Peyer's patch (tissue), 4 donors: Measurements from ENCODE around the gene CDKL1. TPM values are rescaled to one million over a fixed set of nuclear protein-coding genes. Genes with fewer than 3 reads are reported as not detected.

Source experiments
- DNase-seq, 3 donors: peaks; one replicate each; pipeline ENCODE4 v3.0.0-alpha.2; 2017 to 2019
- H3K27ac ChIP-seq, 4 donors: fragments of 200-600 bp; sonication (generic); one replicate each; pipeline ENCODE4 v1.5.1; 2016 to 2019
- H3K27me3 ChIP-seq, 2 donors: fragments of 200-600 bp; sonication (generic); one replicate each; pipeline ENCODE4 v1.5.1; 2019
- H3K36me3 ChIP-seq, 3 donors: fragments of 200-600 bp; sonication (generic); one replicate each; pipeline ENCODE4 v1.5.1; 2016 to 2019
- H3K4me1 ChIP-seq, 4 donors: fragments of 200-600 bp; sonication (generic); one replicate each; pipeline ENCODE4 v1.5.1; 2016 to 2019
- H3K4me3 ChIP-seq, 4 donors: fragments of 200-600 bp; sonication (generic); 1 replicate in 3 of 4; 2 replicates in 1 of 4; pipeline ENCODE4 v1.5.1; 2016 to 2019; ENCODE audit warnings: mild to moderate bottlenecking in 1 of 4
- H3K9me3 ChIP-seq, 4 donors: fragments of 200-600 bp; sonication (generic); one replicate each; pipeline ENCODE4 v1.5.1; 2016 to 2019; ENCODE audit warnings: mild to moderate bottlenecking in 1 of 4
- CTCF ChIP-seq, 6 experiments: fragments of 450-650 bp in 4 of 6; fragments of 200-600 bp in 2 of 6; sonication (generic) in 1 of 6; IDR thresholded peaks; one replicate each; pipeline ENCODE4 v1.5.1; 2017 to 2019; ENCODE audit warnings: antibody characterized with exemption in 6 of 6, mild to moderate bottlenecking in 3 of 6, moderate library complexity in 1 of 6
- POLR2A ChIP-seq, 2 donors: fragments of 450-650 bp; IDR thresholded peaks; one replicate each; pipeline ENCODE4 v1.5.1; 2017; ENCODE audit warnings: antibody characterized with exemption in 2 of 2, mild to moderate bottlenecking in 2 of 2, moderate library complexity in 2 of 2
- total RNA-seq, 4 donors: library from RNA; depleted of rRNA; stranded (reverse); fragments of >200 nt; gene quantifications; one replicate each; pipeline ENCODE4 v1.1.0, GENCODE V29; 2016

CDKL1 gene
- total RNA-seq, 4 donors from 2014 or later, result 11.3 to 20.4 (median 15.5) TPM

DNA sequence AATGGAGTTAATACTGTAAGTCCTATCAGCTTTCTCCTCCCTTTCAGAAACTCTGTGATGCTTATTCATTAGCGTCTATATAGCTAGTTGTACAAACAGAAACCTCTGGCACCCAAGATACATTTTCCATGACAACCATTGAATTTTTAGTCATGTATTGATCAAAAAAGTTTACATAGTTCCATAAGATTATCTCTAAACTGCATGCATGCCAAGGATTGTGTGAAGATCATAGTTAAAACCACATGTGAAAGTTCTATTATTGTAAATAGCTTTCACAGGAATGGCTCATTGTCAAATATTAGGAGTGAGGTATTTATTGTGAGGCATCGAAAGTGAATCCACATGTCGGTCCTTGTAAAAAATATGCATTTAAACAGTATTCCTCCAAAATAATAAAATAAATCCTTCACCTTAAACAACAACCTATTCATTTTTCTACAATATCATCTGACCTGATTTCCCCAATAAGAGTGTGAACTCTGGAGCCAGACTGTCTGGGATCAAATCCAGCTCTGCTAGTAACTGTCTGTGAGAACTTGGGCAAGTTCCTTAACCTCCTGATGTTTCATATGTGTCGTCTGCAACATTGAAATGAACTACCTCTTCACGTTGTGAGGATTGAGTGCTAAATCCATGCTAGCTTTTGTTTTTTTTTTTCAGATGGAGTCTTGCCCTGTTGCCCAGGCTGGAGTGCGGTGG lies 10.6 kb upstream of the CDKL1 start:
- no peaks in the 10 kb centered on the region for H3K27me3 ChIP-seq
- H3K4me1 ChIP-seq, result no peaks in the 10 kb centered on the region
- H3K36me3 ChIP-seq, result no peaks in the 10 kb centered on the region
- H3K9me3 ChIP-seq, result no peaks in the 10 kb centered on the region
- no peak overlapping the region for H3K27ac ChIP-seq
- no peak overlapping the region for H3K4me3 ChIP-seq
- TF ChIP-seq CTCF (IDR thresholded peaks at IDR 0.05) (no peak), POLR2A (IDR thresholded peaks at IDR 0.05) (no peak)
- no peak for DNase-seq

DNA sequence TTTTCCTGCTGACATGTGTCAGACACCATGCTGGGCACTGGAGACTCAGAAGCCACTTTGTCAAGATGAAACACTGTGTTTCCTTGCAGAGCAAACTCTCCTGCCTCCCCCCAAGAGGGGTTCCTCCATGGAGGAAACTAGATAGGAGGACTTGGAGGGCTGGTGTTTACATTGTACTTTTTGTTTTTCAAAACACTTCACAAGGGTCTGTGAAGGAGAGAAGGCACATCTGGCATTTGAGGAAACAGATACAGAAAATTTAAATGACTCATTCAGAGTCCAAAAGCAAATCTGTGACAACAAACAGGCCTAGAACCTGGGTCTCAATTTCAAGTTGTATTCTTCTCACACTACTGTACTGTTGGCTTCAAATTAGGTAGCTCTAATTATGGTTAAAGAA lies 6.7 kb upstream of the CDKL1 start:
- Histone ChIP-seq H3K36me3 (no peaks in the 10 kb centered on the region), H3K27me3 (no peaks in the 10 kb centered on the region), H3K4me1 (peaks cover 0 to 5% (median 0%) of the 10 kb centered on the region in 4 donors), H3K27ac (no peak overlapping the region), H3K9me3 (no peaks in the 10 kb centered on the region), H3K4me3 (no peak overlapping the region)
- DNase-seq, result no peak
- TF ChIP-seq POLR2A (IDR thresholded peaks at IDR 0.05), result no peak
- no peak for TF ChIP-seq CTCF (IDR thresholded peaks at IDR 0.05)

DNA sequence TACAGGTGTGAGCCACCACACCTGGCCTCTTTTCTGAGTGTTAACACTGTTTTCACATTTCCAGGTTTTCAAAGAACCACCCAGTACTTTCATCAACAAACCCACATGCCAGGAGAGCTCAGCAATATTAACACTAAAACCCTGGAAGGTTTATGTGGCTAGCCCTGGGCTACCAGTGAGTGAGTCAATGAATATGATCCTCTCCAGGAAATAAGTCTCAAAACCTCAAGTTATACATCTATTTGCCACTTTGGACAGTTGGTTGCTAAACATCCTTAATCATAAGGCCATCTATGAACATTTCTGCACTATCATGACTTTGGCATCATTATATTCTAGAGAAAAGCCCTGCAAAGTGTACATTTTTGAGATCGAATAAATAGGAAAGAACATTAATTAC lies 6.3 kb upstream of the CDKL1 start:
- no peak for DNase-seq
- no peak for TF ChIP-seq POLR2A (IDR thresholded peaks at IDR 0.05)
- no peak for TF ChIP-seq CTCF (IDR thresholded peaks at IDR 0.05)
- Histone ChIP-seq H3K4me3 (no peak overlapping the region), H3K27me3 (no peaks in the 10 kb centered on the region), H3K27ac (no peak overlapping the region), H3K9me3 (no peaks in the 10 kb centered on the region), H3K4me1 (peaks cover 0 to 7% (median 0%) of the 10 kb centered on the region in 4 donors), H3K36me3 (no peaks in the 10 kb centered on the region)

GRCh38 chr14:50400461-50400860 lies 3.8 kb upstream of the CDKL1 start:
- no peak for DNase-seq
- Histone ChIP-seq H3K9me3 (no peaks in the 10 kb centered on the region), H3K4me3 (no peak overlapping the region), H3K4me1 (peaks cover 0 to 13% (median 0%) of the 10 kb centered on the region in 4 donors), H3K36me3 (no peaks in the 10 kb centered on the region), H3K27ac (no peak overlapping the region), H3K27me3 (no peaks in the 10 kb centered on the region)
- TF ChIP-seq CTCF (IDR thresholded peaks at IDR 0.05) (no peak), POLR2A (IDR thresholded peaks at IDR 0.05) (no peak)

- peak in 1 of 3 donors; percentile 55 for DNase-seq
- Histone ChIP-seq H3K4me3 (no peak overlapping the region), H3K4me1 (peaks cover 0 to 13% (median 0%) of the 10 kb centered on the region in 4 donors)
Measured at GRCh38 chr14:50399251-50400032, 2.8 kb upstream of the CDKL1 start.

More at GRCh38 chr14:50399251-50400032, 2.8 kb upstream of the CDKL1 start:
- Histone ChIP-seq H3K36me3 (no peaks in the 10 kb centered on the region), H3K9me3 (no peaks in the 10 kb centered on the region), H3K27ac (no peak overlapping the region), H3K27me3 (no peaks in the 10 kb centered on the region)
- no peak for TF ChIP-seq POLR2A (IDR thresholded peaks at IDR 0.05)
- TF ChIP-seq CTCF (IDR thresholded peaks at IDR 0.05), result peak in 3 of 6 experiments; percentile 8 to 19 (median 14)
